Retina (tissue), 1 donor: ENCODE measurements around the gene HAS3.
"Not testable (repeated sequence)": the region's sequence is repeated elsewhere in the genome, so short reads cannot be mapped to it uniquely, and the experiment has no call there.

Experiments used
- DNase-seq: peaks from one replicate; pipeline ENCODE4 v3.0.0-alpha.2; 2016

Gene HAS3, protein sequence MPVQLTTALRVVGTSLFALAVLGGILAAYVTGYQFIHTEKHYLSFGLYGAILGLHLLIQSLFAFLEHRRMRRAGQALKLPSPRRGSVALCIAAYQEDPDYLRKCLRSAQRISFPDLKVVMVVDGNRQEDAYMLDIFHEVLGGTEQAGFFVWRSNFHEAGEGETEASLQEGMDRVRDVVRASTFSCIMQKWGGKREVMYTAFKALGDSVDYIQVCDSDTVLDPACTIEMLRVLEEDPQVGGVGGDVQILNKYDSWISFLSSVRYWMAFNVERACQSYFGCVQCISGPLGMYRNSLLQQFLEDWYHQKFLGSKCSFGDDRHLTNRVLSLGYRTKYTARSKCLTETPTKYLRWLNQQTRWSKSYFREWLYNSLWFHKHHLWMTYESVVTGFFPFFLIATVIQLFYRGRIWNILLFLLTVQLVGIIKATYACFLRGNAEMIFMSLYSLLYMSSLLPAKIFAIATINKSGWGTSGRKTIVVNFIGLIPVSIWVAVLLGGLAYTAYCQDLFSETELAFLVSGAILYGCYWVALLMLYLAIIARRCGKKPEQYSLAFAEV

DNA sequence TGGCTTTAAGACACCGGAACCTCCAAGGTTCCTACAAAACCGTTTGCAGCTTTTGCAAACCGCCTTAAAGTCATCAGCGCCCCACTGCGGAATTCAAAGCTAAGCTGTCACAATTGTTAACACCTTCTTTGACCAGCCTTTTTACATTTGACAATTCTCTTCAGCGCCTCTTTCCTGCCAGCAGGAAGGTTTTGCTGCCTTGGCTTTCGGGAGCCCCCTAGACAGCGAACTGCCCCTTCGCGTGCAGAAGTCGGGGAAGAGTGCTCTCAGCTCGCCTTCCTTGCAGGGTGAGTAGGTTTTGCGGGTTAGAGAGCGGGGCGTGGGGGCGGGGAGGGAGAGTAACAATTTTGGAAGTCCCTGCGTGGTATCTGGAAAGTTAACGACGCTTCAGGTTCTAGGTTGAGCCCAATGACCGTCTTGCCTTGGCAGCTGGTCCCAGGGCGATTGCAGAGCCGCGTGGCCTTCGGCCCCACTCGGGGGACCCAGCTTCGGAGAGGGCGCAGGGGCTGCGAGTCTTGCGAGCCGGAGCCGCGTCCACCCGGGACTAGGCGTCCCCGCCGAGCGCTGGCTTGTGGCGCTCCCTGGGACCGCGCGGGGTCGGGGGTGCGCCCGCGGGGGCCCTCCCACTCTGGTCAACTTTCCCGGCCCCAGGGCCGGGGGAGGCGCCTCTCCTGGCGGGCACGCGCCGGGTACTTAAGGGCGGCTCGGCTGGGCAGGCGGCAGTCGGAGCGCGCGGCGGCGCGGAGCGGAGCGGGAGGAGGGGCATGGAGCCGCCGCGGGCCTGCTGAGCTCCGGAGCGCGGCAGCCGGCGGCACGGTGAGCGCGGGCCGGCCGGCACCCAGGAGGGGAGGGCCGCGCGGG, at the start of gene HAS3:
HAS3 (plus strand) TSS at position 153 of the 861 bp plus-strand sequence. CDS start 3,743 bp downstream, outside the sequence.
- DNase-seq: peak; percentile 79

GRCh38 chr16:69055980-69056379, 49.5 kb upstream of the HAS3 start:
- no peak for DNase-seq

GRCh38 chr16:69056421-69056820, 49.0 kb upstream of the HAS3 start:
- no peak for DNase-seq

GRCh38 chr16:69057400-69058378, 47.8 kb upstream of the HAS3 start:
- DNase-seq: no peak

GRCh38 chr16:69063491-69063890, 42.0 kb upstream of the HAS3 start:
- not testable (repeated sequence) for DNase-seq

GRCh38 chr16:69064124-69064763, 41.2 kb upstream of the HAS3 start:
- no peak for DNase-seq

DNA sequence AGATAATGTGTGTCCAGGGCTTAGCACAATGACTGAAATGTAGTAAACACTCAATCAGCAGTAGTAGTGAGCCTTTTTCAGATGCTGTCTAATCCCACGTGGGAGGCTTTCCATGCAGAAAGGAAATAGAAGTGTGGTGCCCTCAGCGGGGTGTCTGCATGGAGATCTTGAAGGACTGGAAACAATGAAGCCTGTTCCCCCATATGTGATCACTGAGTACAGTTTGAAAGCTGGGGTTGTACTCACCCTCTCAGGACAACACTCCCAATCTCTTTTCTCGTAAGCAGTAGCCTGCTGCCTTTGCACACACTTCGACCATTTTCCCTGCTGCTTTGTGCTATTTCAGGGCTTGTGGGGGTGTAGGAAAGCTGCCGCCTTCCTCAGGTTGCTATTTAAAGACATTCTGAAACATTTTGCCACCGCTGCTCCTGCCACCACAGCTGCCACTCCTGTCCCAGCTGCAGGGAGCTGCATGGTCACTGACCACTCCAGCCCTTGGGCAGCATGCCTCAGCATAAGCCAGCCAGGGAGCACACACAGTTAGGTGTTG, 40.6 kb upstream of the HAS3 start:
- DNase-seq: no peak

GRCh38 chr16:69069504-69069903, 35.9 kb upstream of the HAS3 start:
- no peak for DNase-seq

- DNase-seq: no peak
Observed at GRCh38 chr16:69071036-69071435, 34.4 kb upstream of the HAS3 start.

DNA sequence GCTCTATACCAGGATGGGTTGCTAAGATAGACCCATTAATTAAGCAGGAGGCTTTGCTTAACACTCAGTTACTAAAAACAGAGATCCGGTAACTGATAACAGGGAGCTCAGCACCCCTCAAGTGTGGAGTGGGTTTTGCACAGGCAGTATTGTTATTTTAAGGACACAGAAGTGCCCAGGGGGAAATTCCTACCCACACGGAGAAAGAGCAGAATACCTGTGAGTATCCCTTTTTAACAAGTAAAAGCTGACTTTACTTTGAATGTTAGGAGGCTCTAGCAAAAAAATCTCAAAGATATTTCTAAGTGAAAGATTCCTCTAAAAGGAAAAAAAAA, 32.8 kb upstream of the HAS3 start:
- no peak for DNase-seq

DNA sequence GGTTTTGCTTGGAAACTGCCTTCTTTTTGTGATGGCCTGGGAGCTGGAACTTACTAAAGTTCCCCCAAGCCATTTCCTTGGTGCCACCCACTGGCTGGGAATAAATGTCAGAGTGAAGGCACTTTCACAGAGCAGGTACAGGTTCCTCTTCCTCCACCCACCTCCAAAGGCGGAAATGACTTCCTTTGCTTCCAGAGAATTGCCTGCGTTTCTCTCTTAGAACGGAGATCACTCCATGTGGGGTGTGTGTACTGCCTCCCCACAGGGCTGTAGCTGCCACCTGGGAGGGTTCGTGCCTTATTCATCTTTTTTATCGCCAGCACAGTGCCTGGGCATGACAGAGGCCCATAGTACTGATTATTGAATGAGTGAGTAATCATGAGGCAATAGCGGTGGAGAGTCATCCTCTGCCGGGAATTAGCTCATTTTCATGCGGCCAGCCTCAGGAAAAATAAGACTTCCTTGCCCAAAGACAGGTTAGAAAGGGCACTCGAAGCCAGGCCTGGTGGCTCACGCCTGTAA, 32.2 kb upstream of the HAS3 start:
- no peak for DNase-seq

GRCh38 chr16:69077251-69077650, 28.2 kb upstream of the HAS3 start:
- no peak for DNase-seq

- DNase-seq: peak; percentile 19
Observed at GRCh38 chr16:69078073-69078472, 27.4 kb upstream of the HAS3 start.

DNA sequence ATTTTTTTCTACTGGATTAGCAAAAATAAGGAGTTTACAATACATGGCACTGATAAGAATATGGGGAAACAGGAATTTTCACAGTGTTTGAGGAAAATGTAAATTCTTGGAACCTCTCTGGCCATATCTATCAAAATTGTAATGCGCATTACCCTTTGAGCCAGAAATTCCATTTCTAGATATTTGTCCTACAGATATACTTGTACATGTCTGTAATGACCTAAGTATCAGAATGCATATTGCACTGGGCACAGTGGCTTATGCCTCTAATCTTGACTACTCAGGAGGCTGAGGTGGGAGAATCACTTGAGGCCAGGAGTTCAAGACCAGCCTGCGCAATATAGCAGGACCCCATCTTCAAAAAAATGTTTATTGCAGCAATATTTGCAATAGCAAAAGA, 25.8 kb upstream of the HAS3 start:
- DNase-seq: no peak

DNA sequence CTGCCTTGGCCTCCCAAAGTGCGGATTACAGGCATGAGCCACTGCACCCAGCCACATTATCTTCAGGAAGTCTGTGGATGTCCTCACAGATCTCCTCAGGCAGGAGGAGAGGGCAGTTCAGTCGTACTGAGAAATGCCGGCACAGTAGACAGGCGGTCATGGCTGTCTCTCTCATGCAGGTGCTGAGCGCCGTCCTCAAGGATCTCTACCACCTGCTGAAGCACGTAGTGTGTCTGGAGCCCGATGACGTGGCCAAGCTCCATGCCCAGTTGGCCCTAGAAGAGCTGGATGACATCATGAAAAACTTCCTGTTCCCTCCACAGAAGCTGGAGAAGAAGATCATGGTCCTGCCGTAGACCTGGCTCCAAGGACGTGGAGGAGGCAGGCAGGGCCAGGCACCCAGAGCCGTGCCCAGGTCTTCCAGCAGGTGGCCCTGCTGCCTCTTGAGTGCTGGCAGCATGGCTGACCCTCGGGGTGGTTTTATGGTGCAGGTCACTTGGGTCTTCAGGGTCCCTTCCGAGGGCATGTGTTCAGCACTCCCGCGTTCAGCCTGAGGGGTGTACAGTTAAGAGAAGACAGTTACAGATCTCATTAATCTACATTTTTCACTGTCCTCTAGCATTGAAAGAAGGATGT, 22.0 kb upstream of the HAS3 start:
- DNase-seq: no peak

DNA sequence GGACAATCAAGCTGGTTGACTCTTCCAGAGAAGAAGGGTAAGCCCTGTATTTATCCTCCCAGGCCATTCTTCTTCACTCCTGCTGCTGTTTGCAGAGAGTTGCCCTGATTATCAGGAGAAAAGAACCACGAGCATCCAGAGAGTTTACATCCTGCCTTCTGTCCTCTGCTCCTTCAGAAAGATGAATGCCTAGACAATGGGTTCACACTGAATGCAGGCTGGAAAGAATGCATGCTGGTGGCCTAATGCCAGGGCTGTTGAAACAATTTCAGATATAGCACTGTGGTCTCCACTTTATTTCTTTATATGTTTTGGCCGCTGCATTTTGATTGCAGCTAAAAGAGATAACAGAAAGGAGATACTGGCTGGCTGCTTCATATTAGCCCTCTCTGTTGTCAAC, 21.2 kb upstream of the HAS3 start:
- no peak for DNase-seq

DNA sequence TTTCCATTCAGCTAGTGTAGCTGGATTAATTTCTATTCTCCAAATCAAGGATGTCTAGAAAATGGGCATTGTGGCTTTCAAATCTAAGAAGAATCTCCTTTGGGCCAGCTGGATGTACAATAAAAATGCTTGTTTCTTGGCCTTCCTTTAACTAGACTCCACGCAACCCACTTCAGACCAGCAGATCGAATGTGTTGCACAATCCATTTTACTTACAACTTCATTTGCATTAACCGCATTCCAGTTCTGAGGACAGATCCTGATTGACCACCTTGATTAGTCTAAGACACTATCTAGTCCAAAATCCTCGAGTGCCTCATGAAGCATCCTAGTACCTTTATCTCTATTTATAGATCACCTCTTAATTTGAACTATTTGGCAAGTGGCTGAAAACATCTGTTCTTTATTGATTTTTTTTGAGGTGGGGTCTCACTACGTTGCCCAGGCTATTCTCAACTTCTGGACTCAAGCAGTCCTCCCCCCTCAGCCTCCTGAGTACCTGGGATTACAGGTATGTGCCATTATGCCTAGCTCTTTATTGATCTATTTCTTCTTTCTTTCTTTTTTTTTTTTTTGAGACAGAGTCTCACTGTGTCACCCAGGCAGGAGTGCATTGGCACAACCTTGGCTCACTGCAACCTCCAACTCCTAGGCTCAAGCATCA, 20.3 kb upstream of the HAS3 start:
- DNase-seq: no peak

GRCh38 chr16:69087161-69087581, 18.3 kb upstream of the HAS3 start:
- no peak for DNase-seq

DNA sequence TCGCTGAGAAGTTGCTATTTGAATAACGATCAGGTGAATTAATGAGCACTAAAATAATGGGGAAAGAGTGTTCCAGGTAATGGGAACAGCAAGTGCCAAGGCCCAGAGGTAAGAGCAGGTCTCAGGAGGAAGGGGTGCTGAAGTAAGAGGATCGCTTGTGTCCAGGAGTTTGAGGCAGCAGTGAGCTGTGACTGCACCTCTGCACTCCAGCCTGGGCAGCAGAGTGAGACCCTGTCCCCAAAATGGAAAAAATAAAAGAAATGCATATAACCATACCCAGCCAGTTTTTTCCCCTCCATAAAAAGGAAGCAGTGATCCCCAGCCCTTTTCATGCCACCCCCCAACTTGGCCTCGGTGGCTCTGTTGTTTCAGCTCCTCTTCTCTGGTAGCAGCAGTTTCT, 16.8 kb upstream of the HAS3 start:
- DNase-seq: no peak
